GM12892 (cell line): ENCODE data around the gene CORO6.

Source experiments
- DNase-seq: peaks from one replicate; pipeline ENCODE4 v3.0.0; 2011; ENCODE audit not compliant: insufficient read length
- FAIRE-seq: peaks from 2 replicates; lab custom pipeline; 2011; peaks lifted over from hg19 to GRCh38; lab: Jason Lieb, UNC
- POLR2A ChIP-seq: IDR thresholded peaks from 2 replicates; pipeline ENCODE4 v1.6.1; 2011; ENCODE audit warnings: low read depth, low read length, control low read depth
- POLR2AphosphoS5 ChIP-seq: IDR thresholded peaks from 2 replicates; pipeline ENCODE4 v1.6.1; 2011; ENCODE audit warnings: low read depth, low read length, control low read depth
- TAF1 ChIP-seq: IDR thresholded peaks from 2 replicates; pipeline ENCODE4 v1.6.1; 2011; ENCODE audit warnings: low read depth, mild to moderate bottlenecking, control low read depth, low read length, borderline replicate concordance

Gene CORO6

DNA sequence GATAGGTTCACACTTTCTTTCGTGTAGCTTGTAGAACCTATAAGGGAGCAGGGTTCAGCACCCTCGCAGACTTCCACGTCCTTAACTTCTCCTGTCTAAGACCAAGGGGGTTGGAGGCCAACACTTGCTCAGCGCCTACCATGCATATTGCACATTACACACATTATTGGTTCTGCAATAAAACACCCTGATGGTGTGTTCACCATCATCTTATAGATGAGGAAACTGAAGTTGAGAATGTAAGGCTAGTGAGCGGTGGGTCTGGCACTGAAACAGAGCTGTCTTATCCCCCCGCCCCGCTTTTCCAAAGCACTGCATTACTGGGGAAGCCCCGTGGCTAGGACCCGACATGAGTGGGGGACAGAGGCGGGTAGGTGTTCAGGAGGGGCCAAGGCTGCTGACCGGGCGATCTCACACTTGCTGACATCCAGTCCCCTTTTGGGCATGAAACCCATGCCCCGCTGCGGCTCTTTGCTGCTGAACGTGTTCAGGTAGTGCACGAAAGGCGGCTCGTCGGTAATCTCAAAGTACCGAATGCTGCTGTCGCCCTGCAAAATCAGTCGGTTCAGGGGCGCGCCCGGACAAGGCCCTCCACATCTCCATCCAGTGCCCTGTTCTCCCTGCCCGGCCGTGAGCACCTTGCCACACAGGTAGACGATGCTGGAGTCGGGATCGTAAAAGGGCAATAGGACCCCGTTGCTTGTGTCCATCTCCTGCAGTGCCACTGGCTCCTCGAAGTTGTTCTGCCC, 6.2 kb downstream of the CORO6 start:
- FAIRE-seq: peak; percentile 68
- no peak for TF ChIP-seq POLR2AphosphoS5
- TF ChIP-seq POLR2A: no peak
- no peak for TF ChIP-seq TAF1
- DNase-seq: no peak

DNA sequence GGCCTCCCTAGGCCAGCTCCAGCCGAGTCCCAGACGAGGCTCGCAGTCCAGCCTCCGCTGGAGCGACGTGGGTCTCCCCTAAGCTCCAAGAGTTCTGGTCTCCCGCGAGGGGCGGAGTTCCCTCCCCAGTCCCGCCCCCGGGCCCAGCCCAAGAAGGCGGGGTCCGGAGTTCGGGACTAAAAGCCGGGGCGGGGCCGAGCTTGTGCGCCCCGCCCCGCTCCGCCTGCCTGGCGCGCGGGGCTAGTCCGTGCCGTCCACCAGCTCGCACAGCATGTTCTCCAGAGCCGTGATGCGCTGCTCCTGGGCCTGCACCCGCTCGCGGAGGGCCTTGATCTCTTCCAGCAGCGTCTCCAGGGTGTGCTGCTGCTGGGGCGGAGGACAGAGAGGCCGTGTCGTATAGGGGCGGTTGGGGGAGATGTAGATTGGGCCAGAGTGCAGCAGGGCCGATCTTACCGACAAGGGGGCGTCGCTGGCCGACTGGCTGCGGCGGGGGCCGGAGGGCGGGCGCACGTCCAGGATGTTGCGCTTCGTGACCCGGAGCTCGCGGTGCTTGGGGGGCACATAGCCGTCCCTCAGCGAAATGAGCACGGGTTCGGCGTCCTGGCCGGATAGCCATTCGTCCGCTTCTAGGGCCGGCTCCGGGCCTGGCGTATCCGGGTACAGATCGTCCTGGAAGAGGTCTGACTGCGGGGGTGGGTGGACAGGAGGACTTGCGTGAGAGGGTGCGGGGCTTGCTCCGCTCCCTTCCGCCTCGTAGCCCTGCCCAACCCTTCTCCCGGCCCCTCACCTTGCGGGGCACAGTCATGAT, 7.0 kb downstream of the CORO6 start:
- TF ChIP-seq POLR2AphosphoS5 (no peak), POLR2A (no peak), TAF1 (no peak)
- DNase-seq: peak; percentile 88
- FAIRE-seq: peak; percentile 93

GRCh38 chr17:29615048-29615385, 7.7 kb downstream of the CORO6 start:
- DNase-seq (no peak), FAIRE-seq (peak; percentile 90)
- no peak for TF ChIP-seq POLR2A
- no peak for TF ChIP-seq TAF1
- TF ChIP-seq POLR2AphosphoS5: no peak

GRCh38 chr17:29614349-29615047, 8.2 kb downstream of the CORO6 start:
- DNase-seq (no peak), FAIRE-seq (no peak)
- no peak for TF ChIP-seq TAF1

DNA sequence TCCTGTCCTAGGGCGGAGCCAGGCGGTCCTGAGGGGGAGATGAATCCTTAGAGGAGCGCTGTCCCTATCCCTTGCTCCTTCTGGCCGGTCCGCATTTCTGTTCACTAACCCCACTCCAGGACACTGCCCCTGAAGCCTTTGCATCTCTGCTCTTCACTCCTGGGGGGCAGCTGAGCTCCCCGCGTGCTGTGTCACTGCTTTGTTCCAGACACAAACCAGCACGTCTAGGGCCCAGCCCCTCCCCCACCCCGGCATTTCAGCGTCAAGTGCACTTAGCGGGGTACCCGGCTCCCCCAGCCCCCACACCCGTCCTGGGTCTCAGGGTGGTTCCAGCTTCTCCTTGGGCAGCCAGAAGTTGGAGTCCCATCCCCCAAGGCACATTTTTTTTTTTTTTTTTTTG, 8.9 kb downstream of the CORO6 start:
- FAIRE-seq: no peak
- DNase-seq: no peak
- TF ChIP-seq POLR2A: no peak
- TF ChIP-seq POLR2AphosphoS5: no peak
- TF ChIP-seq TAF1: no peak

GRCh38 chr17:29613352-29613837, 9.3 kb downstream of the CORO6 start:
- FAIRE-seq (peak; percentile 90), DNase-seq (peak; percentile 72)

DNA sequence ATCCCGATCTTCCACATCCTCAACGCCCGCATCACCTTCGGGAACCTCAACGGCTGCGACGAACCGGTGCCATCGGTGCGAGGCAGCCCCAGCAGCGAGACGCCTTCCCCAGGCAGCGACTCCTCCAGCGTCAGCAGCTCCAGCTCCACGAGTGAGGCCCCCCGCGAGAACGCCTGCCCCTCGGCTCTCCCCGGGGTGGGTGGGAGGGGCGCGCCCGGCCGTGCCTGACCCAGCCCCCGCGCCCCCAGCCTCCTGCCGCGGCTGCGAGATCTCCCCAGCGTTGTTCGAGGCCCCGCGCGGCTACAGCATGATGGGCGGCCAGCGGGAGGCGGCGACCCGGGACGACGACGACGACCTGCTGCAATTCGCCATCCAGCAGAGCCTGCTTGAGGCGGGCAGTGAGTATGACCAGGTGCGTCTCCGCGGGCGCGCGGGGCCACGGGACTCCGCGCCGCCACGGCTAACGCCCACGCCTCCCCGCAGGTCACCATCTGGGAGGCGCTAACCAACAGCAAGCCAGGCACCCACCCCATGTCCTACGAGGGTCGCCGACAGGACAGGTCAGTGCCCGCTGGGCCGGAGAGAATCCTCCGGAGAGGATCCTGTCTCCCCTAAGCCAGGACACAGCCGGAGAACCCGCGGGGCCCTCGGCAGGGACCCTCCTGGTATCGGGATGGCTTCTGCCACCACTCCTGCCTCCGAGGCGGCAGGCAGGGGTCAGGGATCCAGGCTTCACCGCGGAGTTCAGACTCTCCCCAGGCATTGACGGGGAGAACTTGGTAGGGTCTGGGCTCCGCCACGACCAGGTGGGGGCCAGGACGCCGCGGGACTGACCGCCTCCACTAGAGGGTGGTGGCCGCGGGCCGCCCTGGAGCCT, 10.1 kb downstream of the CORO6 start:
- DNase-seq: no peak
- TF ChIP-seq TAF1 (no peak), POLR2AphosphoS5 (no peak), POLR2A (no peak)
- no peak for FAIRE-seq

More at GRCh38 chr17:29613352-29613837, 9.3 kb downstream of the CORO6 start:
- no peak for TF ChIP-seq POLR2AphosphoS5

DNA sequence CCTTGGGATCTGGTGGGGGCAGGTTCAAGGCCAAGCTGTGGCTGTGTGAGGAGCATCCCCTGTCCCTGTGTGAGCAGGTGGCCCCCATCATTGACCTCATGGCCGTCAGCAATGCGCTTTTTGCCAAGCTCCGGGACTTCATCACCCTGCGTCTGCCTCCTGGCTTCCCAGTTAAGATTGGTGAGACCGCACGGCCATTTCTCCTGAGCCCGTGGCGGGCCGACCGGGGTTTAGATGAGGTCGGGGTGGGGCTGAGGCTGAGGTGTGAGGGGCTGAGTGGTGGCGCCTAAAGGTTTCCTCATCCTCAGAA, 10.7 kb downstream of the CORO6 start:
- DNase-seq (no peak), FAIRE-seq (no peak)
- no peak for TF ChIP-seq POLR2A
- no peak for TF ChIP-seq POLR2AphosphoS5
- no peak for TF ChIP-seq TAF1

DNA sequence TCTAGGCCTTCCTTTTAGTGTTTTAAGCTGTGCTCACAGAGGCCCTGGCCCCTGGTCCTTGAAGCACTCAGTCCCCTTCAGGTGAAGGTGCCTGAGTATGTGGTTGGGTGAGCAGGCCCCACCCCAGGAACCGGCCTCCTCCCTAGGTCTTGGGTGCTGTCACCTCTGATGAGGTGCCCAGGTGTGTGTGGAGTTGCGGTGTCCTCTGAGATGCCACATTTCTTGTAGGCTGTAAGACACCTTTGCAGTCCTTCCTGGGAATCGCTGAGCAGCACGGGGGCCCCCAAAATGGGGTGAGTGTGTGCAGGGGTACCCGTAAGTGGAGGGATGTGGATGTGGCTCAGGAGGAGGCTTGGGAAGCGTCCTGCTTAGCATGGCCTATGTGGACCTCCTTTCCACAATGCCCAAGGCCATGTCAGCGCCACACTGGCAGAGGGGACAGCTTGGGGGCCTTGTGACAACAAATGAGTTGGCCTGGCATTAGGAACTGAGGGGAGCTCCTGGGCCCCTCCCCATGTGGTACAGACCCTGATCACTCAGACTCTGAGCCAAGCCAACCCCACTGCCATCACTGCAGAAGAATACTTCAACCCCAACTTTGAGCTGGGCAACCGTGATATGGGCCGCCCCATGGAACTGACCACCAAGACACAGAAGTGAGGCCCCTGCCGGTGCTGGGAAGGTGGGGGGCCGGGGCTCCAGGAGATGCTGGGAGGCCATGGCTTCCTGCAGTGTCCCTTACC, 11.2 kb downstream of the CORO6 start:
- DNase-seq (no peak), FAIRE-seq (no peak)
- TF ChIP-seq POLR2AphosphoS5 (no peak), TAF1 (no peak), POLR2A (no peak)

GRCh38 chr17:29610395-29610794, 12.3 kb downstream of the CORO6 start:
- TF ChIP-seq POLR2AphosphoS5 (no peak), POLR2A (no peak), TAF1 (no peak)
- FAIRE-seq: no peak

DNA sequence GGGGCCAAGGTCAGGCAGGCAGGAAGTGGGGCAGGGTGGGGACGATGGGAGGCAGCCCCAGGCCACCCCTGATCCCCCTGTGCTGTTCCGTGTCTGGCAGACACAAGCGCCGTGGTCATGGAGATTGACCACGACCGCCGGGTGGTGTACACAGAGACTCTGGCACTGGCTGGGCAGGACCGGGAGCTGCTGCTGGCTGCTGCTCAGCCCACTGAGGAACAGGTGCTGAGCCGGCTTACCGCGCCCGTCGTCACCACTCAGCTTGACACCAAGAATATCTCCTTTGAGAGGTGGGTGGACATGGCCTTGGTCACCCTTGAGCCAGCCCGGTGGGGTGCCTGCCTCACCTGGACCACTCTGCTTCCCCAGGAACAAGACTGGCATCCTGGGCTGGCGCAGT, 13.7 kb downstream of the CORO6 start:
- DNase-seq (no peak), FAIRE-seq (no peak)
- TF ChIP-seq POLR2AphosphoS5 (no peak), TAF1 (no peak), POLR2A (no peak)

More at GRCh38 chr17:29610395-29610794, 12.3 kb downstream of the CORO6 start:
- DNase-seq: no peak
